ENCODE results near the gene AMHR2.
A peak's percentile ranks its signal among the peaks of the same experiment; 100 is the strongest.
"Not testable (repeated sequence)": the region's sequence is repeated elsewhere in the genome, so short reads cannot be mapped to it uniquely, and the experiment has no call there.

AMHR2 gene

DNA sequence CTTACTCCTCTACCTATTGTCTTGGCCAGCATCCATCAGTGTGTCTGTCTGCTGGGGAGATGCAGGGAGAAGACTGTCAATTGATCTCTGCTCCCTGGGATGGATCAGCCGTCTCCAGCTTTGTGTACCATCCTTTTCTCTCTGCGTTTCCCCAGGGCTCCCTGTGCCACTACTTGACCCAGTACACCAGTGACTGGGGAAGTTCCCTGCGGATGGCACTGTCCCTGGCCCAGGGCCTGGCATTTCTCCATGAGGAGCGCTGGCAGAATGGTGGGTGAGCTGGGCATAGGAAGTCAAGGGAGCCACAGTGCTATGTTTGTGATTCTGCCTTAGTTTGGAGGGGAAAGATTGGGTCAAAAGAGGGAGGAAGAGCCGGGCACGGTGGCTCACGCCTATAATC is 5.1 kb downstream of the AMHR2 start:
- DNase-seq (ENCODE audit: insufficient read length, low spot score) (no peak), FAIRE-seq (no peak)
- TF ChIP-seq, protein P1, sequence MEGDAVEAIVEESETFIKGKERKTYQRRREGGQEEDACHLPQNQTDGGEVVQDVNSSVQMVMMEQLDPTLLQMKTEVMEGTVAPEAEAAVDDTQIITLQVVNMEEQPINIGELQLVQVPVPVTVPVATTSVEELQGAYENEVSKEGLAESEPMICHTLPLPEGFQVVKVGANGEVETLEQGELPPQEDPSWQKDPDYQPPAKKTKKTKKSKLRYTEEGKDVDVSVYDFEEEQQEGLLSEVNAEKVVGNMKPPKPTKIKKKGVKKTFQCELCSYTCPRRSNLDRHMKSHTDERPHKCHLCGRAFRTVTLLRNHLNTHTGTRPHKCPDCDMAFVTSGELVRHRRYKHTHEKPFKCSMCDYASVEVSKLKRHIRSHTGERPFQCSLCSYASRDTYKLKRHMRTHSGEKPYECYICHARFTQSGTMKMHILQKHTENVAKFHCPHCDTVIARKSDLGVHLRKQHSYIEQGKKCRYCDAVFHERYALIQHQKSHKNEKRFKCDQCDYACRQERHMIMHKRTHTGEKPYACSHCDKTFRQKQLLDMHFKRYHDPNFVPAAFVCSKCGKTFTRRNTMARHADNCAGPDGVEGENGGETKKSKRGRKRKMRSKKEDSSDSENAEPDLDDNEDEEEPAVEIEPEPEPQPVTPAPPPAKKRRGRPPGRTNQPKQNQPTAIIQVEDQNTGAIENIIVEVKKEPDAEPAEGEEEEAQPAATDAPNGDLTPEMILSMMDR (IDR thresholded peaks at IDR 0.05; ENCODE audit: insufficient read depth, missing control alignments) = no peak

DNA sequence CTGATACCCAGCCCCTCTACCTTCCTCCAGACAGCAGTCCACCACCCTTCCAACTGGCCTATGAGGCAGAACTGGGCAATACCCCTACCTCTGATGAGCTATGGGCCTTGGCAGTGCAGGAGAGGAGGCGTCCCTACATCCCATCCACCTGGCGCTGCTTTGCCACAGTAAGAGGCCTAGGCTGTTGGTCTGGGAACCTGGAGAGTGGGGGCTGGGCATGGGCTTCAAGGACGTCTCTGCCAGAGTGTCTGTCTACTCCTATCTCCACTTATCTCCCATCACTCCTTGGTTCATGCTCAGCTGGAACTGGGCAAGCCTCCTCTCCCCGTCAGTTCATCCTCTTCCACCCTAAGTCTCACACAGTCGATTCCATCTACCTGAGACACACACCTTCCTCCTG is 6.5 kb downstream of the AMHR2 start:
- TF ChIP-seq, protein P1 (IDR thresholded peaks at IDR 0.05; ENCODE audit: insufficient read depth, missing control alignments) = no peak
- FAIRE-seq (no peak), DNase-seq (ENCODE audit: insufficient read length, low spot score) (no peak)

DNA sequence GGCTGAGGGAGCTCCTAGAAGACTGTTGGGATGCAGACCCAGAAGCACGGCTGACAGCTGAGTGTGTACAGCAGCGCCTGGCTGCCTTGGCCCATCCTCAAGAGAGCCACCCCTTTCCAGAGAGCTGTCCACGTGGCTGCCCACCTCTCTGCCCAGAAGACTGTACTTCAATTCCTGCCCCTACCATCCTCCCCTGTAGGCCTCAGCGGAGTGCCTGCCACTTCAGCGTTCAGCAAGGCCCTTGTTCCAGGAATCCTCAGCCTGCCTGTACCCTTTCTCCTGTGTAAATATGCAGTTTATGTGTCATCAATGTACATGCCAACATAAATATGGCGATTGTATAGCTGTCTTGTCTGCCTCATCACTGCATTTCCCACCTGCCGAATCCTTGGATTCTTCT is 7.5 kb downstream of the AMHR2 start:
- no peak for DNase-seq (ENCODE audit: insufficient read length, low spot score)
- FAIRE-seq = no peak
- TF ChIP-seq, protein P1 (IDR thresholded peaks at IDR 0.05; ENCODE audit: insufficient read depth, missing control alignments) = no peak

GRCh38 chr12:53435326-53435725 is 11.7 kb downstream of the AMHR2 start:
- DNase-seq (ENCODE audit: insufficient read length, low spot score); FAIRE-seq: not testable (repeated sequence)

- DNase-seq (ENCODE audit: insufficient read length, low spot score); FAIRE-seq: not testable (repeated sequence)
These were observed 15.9 kb downstream of the AMHR2 start for GRCh38 chr12:53439582-53439981.

- FAIRE-seq = no peak
- TF ChIP-seq, protein P1 (IDR thresholded peaks at IDR 0.05; ENCODE audit: insufficient read depth, missing control alignments) = no peak
- peak; percentile 89 for DNase-seq (ENCODE audit: insufficient read length, low spot score)
These were observed 17.6 kb downstream of the AMHR2 start, which contains the start of gene PRR13 for GRCh38 chr12:53441040-53441833. TSS of gene PRR13 (plus strand) at chr12:53441734. CDS start at chr12:53442715, 981 bp downstream.

- FAIRE-seq = no peak
- TF ChIP-seq, protein P1 (IDR thresholded peaks at IDR 0.05; ENCODE audit: insufficient read depth, missing control alignments) = no peak
These were observed 20.3 kb downstream of the AMHR2 start for GRCh38 chr12:53443955-53444354.

GRCh38 chr12:53444593-53445325 is 21.1 kb downstream of the AMHR2 start:
- not testable (repeated sequence) for DNase-seq (ENCODE audit: insufficient read length, low spot score); FAIRE-seq

More at GRCh38 chr12:53443955-53444354, 20.3 kb downstream of the AMHR2 start:
- DNase-seq (ENCODE audit: insufficient read length, low spot score) = no peak
